Measurements from ENCODE around the gene DAD1. TPM values are rescaled to one million over a fixed set of nuclear protein-coding genes. Genes with fewer than 3 reads are reported as not detected.

The DAD1 gene
- total RNA-seq, 4 donors from 2014 or later: 235 to 430 (median 335) TPM

DNA sequence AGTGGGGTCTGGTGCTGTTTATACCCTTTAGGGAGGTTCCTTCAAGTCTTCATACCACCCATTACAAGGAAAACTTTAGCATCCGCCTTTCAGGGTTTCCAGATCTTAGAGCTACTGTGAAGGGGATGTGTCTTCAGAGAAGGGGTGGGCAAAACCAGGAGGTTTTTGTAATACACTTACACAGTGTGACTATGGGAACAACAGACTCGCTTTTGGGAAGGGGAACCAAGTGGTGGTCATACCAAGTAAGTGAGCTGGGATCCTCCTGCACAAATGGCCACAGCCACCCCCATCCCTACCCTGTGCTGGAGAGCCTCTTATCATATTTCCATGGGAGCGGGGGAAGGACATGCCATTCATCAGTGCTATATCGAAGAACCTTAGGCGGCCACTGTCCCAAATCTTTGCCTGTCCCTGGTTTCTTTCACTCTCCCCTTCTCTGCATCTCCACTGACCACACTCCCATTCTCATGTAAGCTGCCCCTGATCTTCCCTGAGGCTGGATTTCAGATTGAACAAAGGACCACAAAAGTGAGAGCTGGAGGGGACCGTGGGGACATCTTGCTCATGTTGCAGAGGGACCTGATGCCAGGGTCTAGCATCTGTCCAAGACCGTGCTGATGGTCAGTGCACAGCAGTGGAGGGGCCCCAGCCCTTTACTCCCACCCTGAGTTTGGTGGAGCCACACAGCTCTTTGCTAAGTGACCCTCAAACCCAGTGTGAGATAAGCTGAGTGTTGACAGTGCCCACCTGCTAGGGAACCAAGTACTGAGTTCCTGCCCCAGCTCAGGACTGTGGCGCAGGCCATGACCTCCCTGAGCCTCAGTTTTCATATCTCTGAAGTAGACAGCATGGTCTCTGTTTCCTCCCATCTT is 51.4 kb downstream of the DAD1 start:
- WGBS, 2 donors: 94 to 96% methylated on average over 8 of the region's 8 CpGs
- H3K36me3 ChIP-seq: no peaks in the 10 kb centered on the region
- no peaks in the 10 kb centered on the region for H3K9me3 ChIP-seq
- H3K27me3 ChIP-seq: no peaks in the 10 kb centered on the region
- TF ChIP-seq CTCF (IDR thresholded peaks at IDR 0.05) (no peak), POLR2A (IDR thresholded peaks at IDR 0.05) (no peak)
- H3K4me1 ChIP-seq: peaks cover 0 to 12% of the 10 kb centered on the region in 2 donors
- intact Hi-C loops (cut with DNase I): no loop called here
- no peak overlapping the region for H3K4me3 ChIP-seq (replicated peaks in 1 of 3)
- DNase-seq: no peak
- H3K27ac ChIP-seq: peak overlapping the region in 1 of 3 donors; percentile 77

DNA sequence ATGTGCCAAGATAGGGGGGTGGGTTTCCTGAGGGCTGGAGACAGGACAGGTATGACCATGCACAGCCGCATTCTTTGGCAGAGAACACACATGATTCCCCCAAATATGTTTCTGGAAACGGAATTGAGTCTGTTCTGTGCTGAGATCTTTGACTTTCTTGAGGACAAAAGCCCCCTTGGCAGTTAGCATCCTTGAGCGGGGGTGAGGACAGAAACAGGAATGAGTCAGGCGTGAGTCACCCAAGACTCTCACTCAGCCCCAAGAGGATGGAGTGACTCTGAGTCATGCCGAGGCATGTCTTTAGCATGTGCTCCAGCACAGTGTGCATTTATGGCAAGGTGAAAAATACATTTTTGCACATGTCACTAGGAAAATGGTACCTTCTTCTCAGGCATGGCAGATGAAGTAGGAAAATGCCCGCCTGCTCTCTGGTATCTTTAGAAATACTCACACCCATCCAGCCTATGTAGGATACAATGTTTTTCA is 52.1 kb downstream of the DAD1 start:
- TF ChIP-seq POLR2A (IDR thresholded peaks at IDR 0.05) (no peak), CTCF (IDR thresholded peaks at IDR 0.05) (no peak)
- H3K4me3 ChIP-seq (replicated peaks in 1 of 3): no peak overlapping the region
- intact Hi-C loops (cut with DNase I): no loop called here
- WGBS, 2 donors: 55 to 74% methylated on average over 6 of the region's 6 CpGs
- H3K27me3 ChIP-seq: no peaks in the 10 kb centered on the region
- H3K4me1 ChIP-seq: peaks cover 0 to 12% of the 10 kb centered on the region in 2 donors
- no peak for DNase-seq
- H3K36me3 ChIP-seq: no peaks in the 10 kb centered on the region
- H3K27ac ChIP-seq: peak overlapping the region in 2 of 3 donors; percentile 48 to 77
- no peaks in the 10 kb centered on the region for H3K9me3 ChIP-seq

GRCh38 chr14:22535916-22536315 is 53.1 kb downstream of the DAD1 start:
- no peak for DNase-seq
- peak overlapping the region in 1 of 3 donors; percentile 63 for H3K27ac ChIP-seq
- no peaks in the 10 kb centered on the region for H3K9me3 ChIP-seq
- no peaks in the 10 kb centered on the region for H3K27me3 ChIP-seq
- no peaks in the 10 kb centered on the region for H3K36me3 ChIP-seq
- intact Hi-C loops (cut with DNase I): no loop called here
- TF ChIP-seq POLR2A (IDR thresholded peaks at IDR 0.05) (no peak), CTCF (IDR thresholded peaks at IDR 0.05) (no peak)
- peaks cover 0 to 12% of the 10 kb centered on the region in 2 donors for H3K4me1 ChIP-seq
- H3K4me3 ChIP-seq (replicated peaks in 1 of 3): no peak overlapping the region

GRCh38 chr14:22535126-22535525 is 53.9 kb downstream of the DAD1 start:
- Histone ChIP-seq H3K27me3 (no peaks in the 10 kb centered on the region), H3K4me3 (replicated peaks in 1 of 3) (no peak overlapping the region), H3K9me3 (no peaks in the 10 kb centered on the region), H3K4me1 (peaks cover 0 to 12% of the 10 kb centered on the region in 2 donors), H3K36me3 (no peaks in the 10 kb centered on the region), H3K27ac (no peak overlapping the region)
- DNase-seq: no peak
- no peak for TF ChIP-seq CTCF (IDR thresholded peaks at IDR 0.05)
- TF ChIP-seq POLR2A (IDR thresholded peaks at IDR 0.05): no peak
- 92 to 100% methylated on average over 1 of the region's 1 CpG for WGBS, 2 donors
- intact Hi-C loops (cut with DNase I): no loop called here

- H3K36me3 ChIP-seq: no peaks in the 10 kb centered on the region
- TF ChIP-seq CTCF (IDR thresholded peaks at IDR 0.05) (no peak), POLR2A (IDR thresholded peaks at IDR 0.05) (no peak)
- H3K4me1 ChIP-seq: peaks cover 0 to 12% of the 10 kb centered on the region in 2 donors
- no peaks in the 10 kb centered on the region for H3K27me3 ChIP-seq
- WGBS, 2 donors: 92 to 95% methylated on average over 5 of the region's 5 CpGs
- intact Hi-C loops (cut with DNase I): no loop called here
- DNase-seq: no peak
- no peak overlapping the region for H3K27ac ChIP-seq
- H3K9me3 ChIP-seq: no peaks in the 10 kb centered on the region
- no peak overlapping the region for H3K4me3 ChIP-seq (replicated peaks in 1 of 3)
Measured at GRCh38 chr14:22534547-22534946, 54.5 kb downstream of the DAD1 start.
